OCI-LY3 (cell line): ENCODE results near the gene MLC1.

Source experiments
- H2AFZ ChIP-seq: fragments of 200-600, 300-600 bp; shearing (Covaris generic); 2 replicates; pipeline ENCODE4 v1.6.0; 2014; ENCODE audit warnings: antibody characterized with exemption, low read depth, low read length
- H3K27ac ChIP-seq: fragments of 200-600, 300-600 bp; sonication (generic); 2 replicates; pipeline ENCODE4 v1.5.1; 2014; ENCODE audit warnings: mild to moderate bottlenecking, low read length, moderate library complexity, mixed read lengths
- H3K27me3 ChIP-seq: fragments of 200-600, 300-600 bp; sonication (generic); 2 replicates; pipeline ENCODE4 v1.6.1; 2014; ENCODE audit warnings: low read depth, low read length, mixed read lengths
- H3K36me3 ChIP-seq: fragments of 200-600, 300-600 bp; sonication (generic); replicated peaks from 2 replicates; pipeline ENCODE3; 2014; ENCODE audit warnings: low read depth, low read length, mixed read lengths
- H3K4me1 ChIP-seq: fragments of 300-600, 200-600 bp; sonication (generic); 2 replicates; pipeline ENCODE4 v1.6.1; 2014; ENCODE audit warnings: low read length, mixed read lengths
- H3K4me2 ChIP-seq: fragments of 200-600, 300-600 bp; sonication (generic); 2 replicates; pipeline ENCODE4 v1.6.1; 2014; ENCODE audit warnings: low read length, mixed read lengths
- H3K4me3 ChIP-seq: fragments of 300-600, 200-600 bp; sonication (generic); 2 replicates; pipeline ENCODE4 v1.5.1; 2014; ENCODE audit warnings: antibody characterized with exemption, mild to moderate bottlenecking, low read length, moderate library complexity
- H3K79me2 ChIP-seq: fragments of 300-600, 200-600 bp; shearing (Covaris generic); 2 replicates; pipeline ENCODE4 v1.6.1; 2014; ENCODE audit warnings: mild to moderate bottlenecking, low read length, mixed read lengths
- H3K9ac ChIP-seq: fragments of 300-600, 200-600 bp; shearing (Covaris generic); 2 replicates; pipeline ENCODE4 v1.6.0; 2014; ENCODE audit warnings: mild to moderate bottlenecking, low read length, moderate library complexity
- H3K9me3 ChIP-seq: fragments of 200-600, 300-600 bp; shearing (Covaris generic); 2 replicates; pipeline ENCODE4 v1.6.1; 2014; ENCODE audit warnings: low read length, mixed read lengths; ENCODE audit not compliant: insufficient read depth
- H4K20me1 ChIP-seq: fragments of 200-600, 300-600 bp; sonication (generic); 2 replicates; pipeline ENCODE4 v1.6.1; 2016; ENCODE audit warnings: low read length, mixed read lengths; ENCODE audit not compliant: insufficient read depth
- EZH2phosphoT487 ChIP-seq: fragments of 200-600 bp; shearing (Covaris generic); IDR thresholded peaks from 2 replicates; pipeline ENCODE4 v1.6.1; 2018; ENCODE audit warnings: antibody characterized with exemption, mixed run types, low read depth
- TF ChIP-seq, protein P1 (sequence below): fragments of 200-600, 300-600 bp; sonication (generic); IDR thresholded peaks from 2 replicates; pipeline ENCODE4 v1.5.1; 2014; ENCODE audit warnings: antibody characterized with exemption, low read length, low read depth

Gene MLC1

DNA sequence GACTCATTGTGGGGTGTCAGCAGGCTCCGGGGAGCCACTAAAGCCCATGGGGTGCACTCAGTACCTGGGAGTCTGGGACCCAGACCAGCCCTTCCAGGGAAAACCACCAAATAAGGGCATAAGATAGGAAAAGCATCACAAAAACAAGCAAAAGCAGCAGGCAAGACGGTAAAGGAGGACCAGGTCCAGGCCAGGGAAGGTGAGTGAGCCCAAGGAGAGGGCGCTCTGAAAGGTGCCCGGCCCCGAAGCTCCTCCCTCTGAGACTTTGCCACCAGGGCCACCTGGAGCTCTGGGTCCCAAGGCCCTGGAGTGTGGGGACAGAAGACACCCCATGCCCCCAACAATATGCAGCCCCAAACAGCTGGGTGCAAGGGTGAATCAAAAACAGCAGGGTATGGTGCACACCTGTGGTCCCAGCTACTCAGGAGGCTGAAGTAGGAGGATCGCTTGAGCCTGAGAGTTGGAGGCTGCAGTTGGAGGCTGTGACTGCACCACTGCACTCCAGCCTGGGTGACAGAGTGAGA, 67.5 kb downstream of the MLC1 start:
- no peaks in the 10 kb centered on the region for H3K9me3 ChIP-seq
- no peaks in the 10 kb centered on the region for H3K27me3 ChIP-seq

DNA sequence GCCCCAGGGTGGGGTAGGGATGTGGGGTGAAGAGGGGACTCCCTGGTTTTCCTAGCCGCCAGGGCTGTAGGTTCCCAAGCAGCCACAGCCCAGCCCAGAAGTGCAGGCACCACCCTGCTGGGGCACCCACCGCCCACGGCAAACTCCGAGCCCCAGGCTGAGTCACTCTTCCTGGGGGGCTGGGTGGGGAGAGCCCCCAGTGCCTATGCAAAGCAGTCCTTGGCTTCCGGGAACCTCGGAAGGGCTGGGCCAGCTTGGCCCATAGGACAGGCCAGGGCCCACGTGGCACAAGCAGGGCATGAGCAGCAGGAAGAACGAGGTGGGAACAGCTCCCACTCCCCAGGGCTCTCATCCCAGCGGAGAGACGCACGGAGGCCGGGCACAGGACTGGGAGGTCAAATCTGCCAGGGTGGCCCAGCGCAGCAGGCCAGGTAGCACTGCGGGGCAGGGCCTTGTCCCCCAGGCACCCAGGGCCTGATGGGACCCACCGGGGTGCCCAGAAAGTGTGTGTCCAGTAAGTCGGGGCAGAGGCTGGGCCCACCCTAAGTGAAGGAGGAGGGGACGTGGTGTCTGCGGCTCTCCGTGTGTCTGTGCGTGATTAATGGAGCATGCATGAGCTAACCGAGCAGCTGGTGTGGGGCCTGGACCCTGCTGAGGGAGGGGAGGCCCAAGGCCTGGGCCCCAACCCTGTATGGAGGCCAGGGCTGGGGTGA, 68.1 kb downstream of the MLC1 start:
- Histone ChIP-seq H3K27me3 (no peaks in the 10 kb centered on the region), H2AFZ (no peak overlapping the region), H3K79me2 (no peaks in the 10 kb centered on the region), H3K9me3 (no peaks in the 10 kb centered on the region), H4K20me1 (no peaks in the 10 kb centered on the region), H3K4me1 (peaks cover 38% of the 10 kb centered on the region), H3K36me3 (no peaks in the 10 kb centered on the region), H3K27ac (peak overlapping the region; percentile 65), H3K4me3 (peak overlapping the region; percentile 70), H3K9ac (peak overlapping the region; percentile 55; the same call in 1 of the 2 replicates), H3K4me2 (peak overlapping the region; percentile 91)
- TF ChIP-seq, protein P1, sequence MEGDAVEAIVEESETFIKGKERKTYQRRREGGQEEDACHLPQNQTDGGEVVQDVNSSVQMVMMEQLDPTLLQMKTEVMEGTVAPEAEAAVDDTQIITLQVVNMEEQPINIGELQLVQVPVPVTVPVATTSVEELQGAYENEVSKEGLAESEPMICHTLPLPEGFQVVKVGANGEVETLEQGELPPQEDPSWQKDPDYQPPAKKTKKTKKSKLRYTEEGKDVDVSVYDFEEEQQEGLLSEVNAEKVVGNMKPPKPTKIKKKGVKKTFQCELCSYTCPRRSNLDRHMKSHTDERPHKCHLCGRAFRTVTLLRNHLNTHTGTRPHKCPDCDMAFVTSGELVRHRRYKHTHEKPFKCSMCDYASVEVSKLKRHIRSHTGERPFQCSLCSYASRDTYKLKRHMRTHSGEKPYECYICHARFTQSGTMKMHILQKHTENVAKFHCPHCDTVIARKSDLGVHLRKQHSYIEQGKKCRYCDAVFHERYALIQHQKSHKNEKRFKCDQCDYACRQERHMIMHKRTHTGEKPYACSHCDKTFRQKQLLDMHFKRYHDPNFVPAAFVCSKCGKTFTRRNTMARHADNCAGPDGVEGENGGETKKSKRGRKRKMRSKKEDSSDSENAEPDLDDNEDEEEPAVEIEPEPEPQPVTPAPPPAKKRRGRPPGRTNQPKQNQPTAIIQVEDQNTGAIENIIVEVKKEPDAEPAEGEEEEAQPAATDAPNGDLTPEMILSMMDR, result no peak
- no peak for TF ChIP-seq EZH2phosphoT487

More for the DNA sequence above, 67.5 kb downstream of the MLC1 start:
- no peak for TF ChIP-seq EZH2phosphoT487
- TF ChIP-seq, protein P1, result no peak
- peak overlapping the region; percentile 91 for H3K4me2 ChIP-seq
- peaks cover 31% of the 10 kb centered on the region for H3K4me1 ChIP-seq
- H3K27ac ChIP-seq, result peak overlapping the region; percentile 65; the same call in 1 of the 2 replicates
- H2AFZ ChIP-seq, result no peak overlapping the region
- no peaks in the 10 kb centered on the region for H4K20me1 ChIP-seq
- H3K4me3 ChIP-seq, result peak overlapping the region; percentile 70
- no peaks in the 10 kb centered on the region for H3K79me2 ChIP-seq
- H3K9ac ChIP-seq, result peak overlapping the region; percentile 55; the same call in 1 of the 2 replicates
- H3K36me3 ChIP-seq, result no peaks in the 10 kb centered on the region

DNA sequence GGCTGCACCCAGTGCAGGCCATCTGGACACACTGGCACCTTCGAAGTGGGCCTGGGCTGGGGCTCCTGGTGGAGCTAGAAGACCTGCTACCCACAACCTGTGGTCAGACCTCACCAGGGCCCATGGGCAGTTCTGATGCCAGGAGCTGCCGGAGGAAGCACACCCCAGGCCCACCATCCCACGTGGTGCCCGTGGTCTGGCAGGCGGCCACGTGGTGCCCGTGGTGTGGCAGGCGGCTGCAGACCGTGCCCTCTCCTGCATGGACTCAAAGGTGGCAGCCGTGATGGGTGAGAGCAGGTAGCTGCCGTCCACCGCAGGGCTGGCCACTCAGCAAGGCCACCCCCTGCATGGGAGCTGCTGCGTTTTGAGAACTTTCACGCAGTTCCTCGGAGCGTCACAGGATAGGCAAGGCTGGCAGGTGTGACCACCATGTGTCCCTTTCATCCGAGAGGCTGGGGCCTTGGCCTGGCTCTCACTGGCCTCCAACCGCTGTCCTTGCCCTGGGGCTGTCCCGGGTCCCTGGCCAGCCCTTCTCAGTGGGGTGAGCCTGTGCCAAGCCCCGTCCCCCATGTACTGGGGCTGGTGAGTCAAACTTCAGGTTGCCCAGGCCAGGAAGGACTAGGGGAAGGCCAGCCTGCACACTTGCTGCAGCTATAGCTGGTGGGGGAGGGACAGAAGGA, 68.8 kb downstream of the MLC1 start:
- Histone ChIP-seq H2AFZ (no peak overlapping the region), H3K79me2 (no peaks in the 10 kb centered on the region), H3K4me2 (peak overlapping the region; percentile 91), H3K27me3 (no peaks in the 10 kb centered on the region), H3K9ac (peak overlapping the region; percentile 55; the same call in 1 of the 2 replicates), H3K4me3 (peak overlapping the region; percentile 70), H3K4me1 (peaks cover 44% of the 10 kb centered on the region), H4K20me1 (no peaks in the 10 kb centered on the region), H3K9me3 (no peaks in the 10 kb centered on the region), H3K36me3 (no peaks in the 10 kb centered on the region), H3K27ac (peak overlapping the region; percentile 65)
- no peak for TF ChIP-seq EZH2phosphoT487
- TF ChIP-seq, protein P1, result no peak
